ENCODE measurements around the gene MSLN. TPM values are rescaled to one million over a fixed set of nuclear protein-coding genes. Genes with fewer than 3 reads are reported as not detected.
"Not testable (repeated sequence)": the region's sequence is repeated elsewhere in the genome, so short reads cannot be mapped to it uniquely, and the experiment has no call there.

Gene MSLN
- total RNA-seq, 1 donor from 2014 or later = 93.3 TPM

GRCh38 chr16:740764-741505 is 19.6 kb upstream of the MSLN start, which contains the start of gene CIAO3:
Gene CIAO3, minus strand, starts transcription at chr16:740997. Its CDS starts 12 bp downstream, at chr16:740985.
- ATAC-seq (peak; percentile 96), DNase-seq (peak; percentile 95)
- Histone ChIP-seq H3K9me3 (no peaks in the 10 kb centered on the region), H3K27ac (peak within 1 kb of the TSS; percentile 73), H3K4me3 (peak within 1 kb of the TSS; percentile 88), H3K27me3 (peaks cover 3% of the 10 kb centered on the region), H3K4me1 (peaks cover 16% of the 10 kb centered on the region), H3K36me3 (peaks cover 15% of the 10 kb centered on the region)
- peak; percentile 91 for TF ChIP-seq CTCF (IDR thresholded peaks at IDR 0.05)
- intact Hi-C loops (cut with DNase I) = no loop called here

GRCh38 chr16:741986-742629 is 18.4 kb upstream of the MSLN start:
- Histone ChIP-seq H3K4me1 (peaks cover 16% of the 10 kb centered on the region), H3K27me3 (peaks cover 3% of the 10 kb centered on the region), H3K4me3 (no peak overlapping the region), H3K27ac (no peak overlapping the region), H3K9me3 (no peaks in the 10 kb centered on the region), H3K36me3 (peaks cover 3% of the 10 kb centered on the region)
- ATAC-seq (no peak), DNase-seq (no peak)
- intact Hi-C loops (cut with DNase I) = no loop called here
- no peak for TF ChIP-seq CTCF (IDR thresholded peaks at IDR 0.05)

GRCh38 chr16:742894-743293 is 17.6 kb upstream of the MSLN start:
- H3K36me3 ChIP-seq; intact Hi-C loops (cut with DNase I); DNase-seq; H3K27ac ChIP-seq; ATAC-seq; H3K4me3 ChIP-seq; H3K27me3 ChIP-seq; H3K9me3 ChIP-seq: not testable (repeated sequence)
- H3K4me1 ChIP-seq = peaks cover 16% of the 10 kb centered on the region

- no peak for TF ChIP-seq CTCF (IDR thresholded peaks at IDR 0.05)
- Histone ChIP-seq H3K4me3 (no peak overlapping the region), H3K27me3 (peaks cover 3% of the 10 kb centered on the region), H3K9me3 (no peaks in the 10 kb centered on the region), H3K4me1 (peaks cover 16% of the 10 kb centered on the region), H3K27ac (no peak overlapping the region), H3K36me3 (no peaks in the 10 kb centered on the region)
- intact Hi-C loops (cut with DNase I) = no loop called here
- ATAC-seq (no peak), DNase-seq (no peak)
These were observed 16.6 kb upstream of the MSLN start for GRCh38 chr16:743794-744500.

GRCh38 chr16:745739-746138 is 14.8 kb upstream of the MSLN start:
- no peak overlapping the region for H3K4me3 ChIP-seq
- H3K27me3 ChIP-seq = peaks cover 3% of the 10 kb centered on the region
- peak; percentile 35 for TF ChIP-seq CTCF (IDR thresholded peaks at IDR 0.05)
- DNase-seq (peak; percentile 73), ATAC-seq (peak; percentile 37)
- H3K27ac ChIP-seq = no peak overlapping the region
- intact Hi-C loops (cut with DNase I) = no loop called here
- no peaks in the 10 kb centered on the region for H3K9me3 ChIP-seq
- H3K4me1 ChIP-seq = peaks cover 4% of the 10 kb centered on the region
- H3K36me3 ChIP-seq = no peaks in the 10 kb centered on the region

- no peak for TF ChIP-seq CTCF (IDR thresholded peaks at IDR 0.05)
- intact Hi-C loops (cut with DNase I) = no loop called here
- Histone ChIP-seq H3K27me3 (peaks cover 3% of the 10 kb centered on the region), H3K4me1 (no peaks in the 10 kb centered on the region), H3K9me3 (no peaks in the 10 kb centered on the region), H3K27ac (no peak overlapping the region), H3K36me3 (no peaks in the 10 kb centered on the region), H3K4me3 (no peak overlapping the region)
- DNase-seq (no peak), ATAC-seq (no peak)
These were observed 13.9 kb upstream of the MSLN start for GRCh38 chr16:746637-747036.

All from upper lobe of right lung (tissue), 1 donor.